HUES48 (cell line): Measurements from ENCODE around the gene TBX4.

Source experiments
- H3K27ac ChIP-seq: one replicate; pipeline ENCODE4 v1.7.0; 2013; ENCODE audit warnings: low read depth, low read length, inconsistent platforms
- H3K27me3 ChIP-seq: 2 replicates; pipeline ENCODE4 v1.6.1; 2013; ENCODE audit warnings: mild to moderate bottlenecking, low read length; ENCODE audit not compliant: control insufficient read depth, insufficient read depth
- H3K36me3 ChIP-seq: 2 replicates; pipeline ENCODE4 v1.6.1; 2013; ENCODE audit warnings: low read length; ENCODE audit not compliant: control insufficient read depth, insufficient read depth
- H3K4me1 ChIP-seq: 2 replicates; pipeline ENCODE4 v1.6.1; 2013; ENCODE audit warnings: mild to moderate bottlenecking, low read length; ENCODE audit not compliant: control insufficient read depth, insufficient read depth
- H3K4me3 ChIP-seq: 2 replicates; pipeline ENCODE4 v1.5.1; 2013; ENCODE audit warnings: mild to moderate bottlenecking, low read depth, low read length
- H3K9ac ChIP-seq: 2 replicates; pipeline ENCODE4 v1.6.1; 2013; ENCODE audit warnings: mild to moderate bottlenecking, low read depth, low read length, moderate library complexity
- H3K9me3 ChIP-seq: 2 replicates; pipeline ENCODE4 v1.6.1; 2013; ENCODE audit warnings: low read length; ENCODE audit not compliant: control insufficient read depth, insufficient read depth

TBX4 gene

DNA sequence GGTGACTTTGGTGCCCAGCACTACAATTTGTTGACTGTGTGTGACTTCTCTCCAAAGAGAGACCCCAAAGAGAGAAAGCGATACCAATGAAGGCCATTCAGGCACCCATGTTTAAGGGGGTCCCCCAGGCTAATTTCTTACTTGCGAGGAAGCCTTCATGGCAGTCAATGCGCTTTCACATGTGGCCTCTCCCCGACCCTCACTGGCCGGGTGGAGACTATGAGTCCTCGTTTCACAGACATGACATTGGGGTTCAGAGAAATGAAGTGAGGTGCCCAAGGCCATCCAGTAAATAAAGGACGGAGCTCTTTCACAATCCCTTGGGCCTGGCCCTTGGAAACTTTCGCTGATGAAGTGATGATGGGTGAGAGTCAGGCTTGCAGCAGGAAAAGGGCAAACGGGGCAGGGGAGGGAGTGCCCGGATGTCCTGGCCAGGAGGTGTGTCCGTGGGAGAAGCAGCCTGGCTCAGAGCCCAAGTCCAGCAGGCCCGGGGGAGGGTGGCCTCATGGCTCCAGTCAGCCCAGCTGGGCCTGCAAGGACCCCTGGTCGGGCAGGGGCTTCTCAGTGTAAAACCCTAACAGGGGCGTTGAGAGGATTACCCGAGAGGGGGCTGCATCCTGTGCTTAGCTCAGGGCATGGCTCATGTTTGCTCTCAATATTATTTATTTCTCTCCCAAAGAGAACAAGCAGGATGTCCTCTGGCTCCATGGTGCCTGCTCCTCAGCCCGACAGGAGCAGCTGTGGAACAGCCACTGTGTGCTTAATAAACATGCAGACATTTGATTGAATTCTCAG, 37.9 kb upstream of the TBX4 start:
- Histone ChIP-seq H3K36me3 (no peaks in the 10 kb centered on the region), H3K9me3 (no peaks in the 10 kb centered on the region), H3K4me1 (peaks cover 9% of the 10 kb centered on the region), H3K27ac (no peak overlapping the region), H3K27me3 (peaks cover 82% of the 10 kb centered on the region), H3K4me3 (no peak overlapping the region), H3K9ac (no peak overlapping the region)

DNA sequence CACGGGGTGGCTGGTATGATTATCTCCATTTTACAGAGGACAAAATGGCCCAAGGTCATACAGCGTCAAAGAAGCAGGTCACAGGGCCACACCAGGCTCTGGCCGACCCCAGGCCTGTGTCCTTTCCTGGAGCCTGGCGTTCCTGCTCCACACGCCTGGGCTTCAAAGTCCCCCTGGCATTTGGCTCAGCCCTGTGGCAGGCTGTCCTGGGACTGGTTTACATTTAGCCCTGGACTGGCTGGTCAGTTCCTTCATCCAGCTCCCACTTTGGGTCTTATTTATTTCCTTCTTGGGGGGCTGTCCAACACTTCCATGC, 37.3 kb upstream of the TBX4 start:
- Histone ChIP-seq H3K9ac (no peak overlapping the region), H3K27me3 (peaks cover 80% of the 10 kb centered on the region), H3K4me3 (no peak overlapping the region), H3K4me1 (peaks cover 9% of the 10 kb centered on the region), H3K36me3 (no peaks in the 10 kb centered on the region), H3K9me3 (no peaks in the 10 kb centered on the region), H3K27ac (no peak overlapping the region)

DNA sequence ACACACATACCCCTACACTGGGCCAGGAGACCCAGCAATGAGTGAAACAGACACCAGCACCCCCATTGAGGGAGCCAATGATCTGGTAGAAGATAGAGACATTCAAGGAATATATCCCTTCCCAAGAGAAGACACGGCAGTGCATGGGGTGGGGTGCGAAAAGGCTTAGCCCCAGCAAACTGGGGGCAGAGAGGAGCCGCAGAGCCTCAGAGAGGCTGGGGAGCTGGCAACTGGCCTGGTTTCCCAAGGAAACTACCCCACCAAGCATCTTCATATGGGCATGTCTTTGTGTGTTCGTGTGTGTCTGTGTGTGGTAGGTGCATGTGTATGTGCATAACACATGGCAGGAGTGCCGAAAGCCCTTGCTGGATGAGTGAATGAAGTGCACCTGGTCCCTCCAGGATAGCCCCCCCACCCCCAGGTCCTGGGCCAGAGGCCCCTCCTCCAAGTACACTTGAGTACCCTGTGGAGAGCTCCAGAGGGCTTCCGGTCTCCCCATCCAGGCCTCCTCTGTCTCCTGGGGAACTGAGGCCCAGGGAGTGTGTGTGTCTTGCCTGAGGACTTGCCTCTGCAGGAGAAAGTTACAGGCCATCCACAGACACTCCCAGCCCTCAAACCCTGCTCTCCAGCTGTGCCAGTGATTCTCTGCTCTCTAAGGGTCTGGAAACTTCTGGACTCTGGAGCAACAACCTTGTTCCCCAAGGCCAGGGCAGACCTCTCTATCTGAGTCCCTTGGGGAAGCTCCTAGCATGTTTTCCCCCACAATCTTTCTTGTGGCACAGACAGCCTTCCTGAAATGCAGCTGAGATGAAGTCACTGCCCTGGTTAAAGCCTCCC, 36.6 kb upstream of the TBX4 start:
- no peak overlapping the region for H3K4me3 ChIP-seq
- no peaks in the 10 kb centered on the region for H3K9me3 ChIP-seq
- H3K27ac ChIP-seq = no peak overlapping the region
- no peaks in the 10 kb centered on the region for H3K36me3 ChIP-seq
- H3K4me1 ChIP-seq = peaks cover 6% of the 10 kb centered on the region
- peaks cover 76% of the 10 kb centered on the region for H3K27me3 ChIP-seq
- H3K9ac ChIP-seq = no peak overlapping the region

DNA sequence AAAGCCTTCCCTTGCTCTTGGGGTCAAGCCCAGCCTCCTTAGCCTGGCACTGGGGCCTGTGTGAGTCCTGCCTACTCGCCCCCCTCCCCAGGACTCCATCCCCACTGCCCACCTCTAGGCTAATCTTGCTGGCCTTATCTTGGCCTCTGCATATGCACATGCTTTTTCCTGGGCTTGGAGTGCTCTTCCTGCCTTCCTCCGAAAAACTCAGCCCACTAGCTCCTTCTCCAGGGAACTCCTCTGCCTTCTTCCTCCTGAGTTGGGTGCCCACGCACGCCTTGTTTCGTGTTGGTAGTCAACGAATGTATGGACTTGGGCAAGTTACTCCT, 36.0 kb upstream of the TBX4 start:
- Histone ChIP-seq H3K9me3 (no peaks in the 10 kb centered on the region), H3K36me3 (no peaks in the 10 kb centered on the region), H3K4me3 (no peak overlapping the region), H3K9ac (no peak overlapping the region), H3K27ac (no peak overlapping the region), H3K4me1 (peaks cover 5% of the 10 kb centered on the region), H3K27me3 (peaks cover 76% of the 10 kb centered on the region)

DNA sequence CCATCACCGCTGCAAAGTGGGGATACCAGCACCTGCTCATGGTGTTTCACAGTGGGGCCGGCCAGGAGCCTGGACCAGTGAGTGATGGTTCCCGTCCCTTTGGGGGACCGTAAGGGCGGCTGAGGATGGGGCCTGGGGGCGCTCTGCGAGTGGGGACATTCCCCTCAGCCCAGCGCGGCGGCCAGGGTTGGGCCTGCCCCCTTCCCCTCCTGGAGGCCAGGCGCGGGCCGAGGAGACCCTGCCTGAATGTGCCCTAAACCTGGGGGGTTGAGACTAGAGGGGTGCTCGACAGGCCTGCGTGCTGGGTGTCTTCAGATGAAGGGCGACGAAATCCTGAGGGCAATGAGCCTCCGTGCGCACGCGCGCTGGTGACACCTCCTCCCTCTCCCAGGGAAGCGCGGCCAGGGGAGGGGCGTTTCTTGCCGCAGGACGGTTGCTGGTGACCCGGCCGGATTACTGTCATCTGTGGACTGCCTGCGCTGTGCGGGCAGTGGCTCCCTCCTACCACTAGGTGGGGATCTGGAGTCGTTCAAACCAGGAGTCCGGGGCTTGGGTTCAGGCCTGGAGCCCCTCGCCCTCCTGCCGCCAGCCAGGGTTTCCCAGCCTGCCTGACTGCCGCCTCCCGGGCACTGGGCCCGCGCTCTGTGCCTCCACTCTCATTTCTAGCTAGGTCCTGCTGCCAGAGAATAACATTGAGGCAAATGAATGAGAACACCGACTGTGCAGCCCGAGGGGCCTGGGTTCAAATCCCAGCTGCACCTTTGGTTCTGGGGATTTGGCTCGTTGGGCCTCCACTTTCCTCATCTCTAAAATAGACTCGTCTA, 35.5 kb upstream of the TBX4 start:
- H3K27me3 ChIP-seq = peaks cover 73% of the 10 kb centered on the region
- H3K27ac ChIP-seq = no peak overlapping the region
- no peaks in the 10 kb centered on the region for H3K36me3 ChIP-seq
- peak overlapping the region; percentile 48 for H3K4me3 ChIP-seq
- no peak overlapping the region for H3K9ac ChIP-seq
- H3K9me3 ChIP-seq = no peaks in the 10 kb centered on the region
- H3K4me1 ChIP-seq = peaks cover 5% of the 10 kb centered on the region

DNA sequence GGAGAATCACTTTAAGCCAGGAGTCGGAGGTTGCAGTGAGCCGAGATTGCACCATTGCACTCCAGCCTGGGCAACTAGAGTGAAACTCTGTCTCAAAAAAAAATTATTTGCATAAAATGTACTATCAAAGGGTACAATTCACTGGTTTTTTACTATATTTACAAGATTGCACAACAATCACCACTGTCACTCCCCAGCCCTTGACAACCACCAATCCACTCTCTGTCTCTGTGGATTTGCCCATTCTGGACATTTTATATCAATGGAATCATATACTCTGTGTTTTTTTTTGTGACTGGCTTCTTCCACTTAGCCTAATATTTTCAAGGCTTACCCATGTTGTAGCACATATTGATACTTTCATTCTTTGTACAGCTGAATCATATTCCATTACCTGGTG, 33.8 kb upstream of the TBX4 start:
- H3K4me1 ChIP-seq = 0 out of 2 replicates have a peak, but pooled peaks cover 1% of the 10 kb centered on the region
- H3K9me3 ChIP-seq = no peaks in the 10 kb centered on the region
- H3K4me3 ChIP-seq = no peak overlapping the region
- H3K27me3 ChIP-seq = peaks cover 56% of the 10 kb centered on the region
- H3K9ac ChIP-seq = no peak overlapping the region
- H3K36me3 ChIP-seq = no peaks in the 10 kb centered on the region
- no peak overlapping the region for H3K27ac ChIP-seq

DNA sequence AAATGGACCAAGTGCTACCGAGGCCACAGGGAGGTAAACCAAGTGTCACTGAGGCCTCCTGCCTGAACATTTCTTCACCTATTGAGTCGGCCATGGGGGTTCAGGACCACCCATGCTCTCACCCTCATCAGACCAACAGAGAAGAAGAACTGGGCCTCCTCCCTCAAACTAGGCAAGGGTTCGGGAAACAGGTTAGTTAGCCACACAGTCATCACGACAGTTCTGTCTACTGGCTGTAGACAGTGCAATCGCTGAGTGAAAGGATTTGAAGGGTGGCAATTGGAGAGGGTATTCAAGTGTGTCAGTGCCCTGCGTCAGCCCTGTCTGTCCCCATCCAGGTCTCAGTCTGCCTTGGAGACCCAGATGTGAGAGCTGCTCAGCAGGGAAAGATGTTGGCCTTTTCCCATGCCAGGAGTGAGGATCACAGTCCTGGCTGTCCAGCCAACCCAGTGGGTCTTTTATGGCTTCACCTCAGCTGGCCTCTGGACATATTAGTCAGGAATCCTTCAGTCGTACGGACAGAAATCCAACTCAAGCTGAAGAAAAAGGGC, 32.7 kb upstream of the TBX4 start:
- Histone ChIP-seq H3K4me1 (no peaks in the 10 kb centered on the region), H3K27me3 (peaks cover 44% of the 10 kb centered on the region), H3K9me3 (no peaks in the 10 kb centered on the region), H3K36me3 (no peaks in the 10 kb centered on the region), H3K9ac (no peak overlapping the region), H3K4me3 (no peak overlapping the region), H3K27ac (no peak overlapping the region)

DNA sequence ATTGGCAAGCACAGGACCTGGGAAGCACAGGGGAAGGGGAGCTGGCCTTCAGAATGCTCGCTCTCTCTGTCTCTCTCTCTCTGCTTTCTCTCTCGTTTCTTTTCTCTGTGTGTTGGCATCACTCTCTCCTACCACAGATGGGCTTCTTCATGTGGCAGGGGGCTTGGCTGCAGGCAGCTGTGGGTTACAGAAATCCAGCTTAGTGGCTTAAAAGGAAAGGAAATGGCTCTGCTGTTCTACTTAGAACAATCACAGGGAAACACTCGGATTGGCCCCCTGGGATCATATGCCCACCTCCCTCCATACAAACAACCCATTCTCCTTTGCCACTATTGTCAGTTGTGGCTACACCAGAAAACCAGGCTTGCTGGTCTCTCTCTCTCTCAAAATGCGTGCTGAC, 32.2 kb upstream of the TBX4 start:
- no peaks in the 10 kb centered on the region for H3K4me1 ChIP-seq
- H3K4me3 ChIP-seq = no peak overlapping the region
- no peaks in the 10 kb centered on the region for H3K36me3 ChIP-seq
- no peak overlapping the region for H3K9ac ChIP-seq
- H3K27me3 ChIP-seq = peaks cover 40% of the 10 kb centered on the region
- H3K9me3 ChIP-seq = no peaks in the 10 kb centered on the region
- H3K27ac ChIP-seq = no peak overlapping the region

DNA sequence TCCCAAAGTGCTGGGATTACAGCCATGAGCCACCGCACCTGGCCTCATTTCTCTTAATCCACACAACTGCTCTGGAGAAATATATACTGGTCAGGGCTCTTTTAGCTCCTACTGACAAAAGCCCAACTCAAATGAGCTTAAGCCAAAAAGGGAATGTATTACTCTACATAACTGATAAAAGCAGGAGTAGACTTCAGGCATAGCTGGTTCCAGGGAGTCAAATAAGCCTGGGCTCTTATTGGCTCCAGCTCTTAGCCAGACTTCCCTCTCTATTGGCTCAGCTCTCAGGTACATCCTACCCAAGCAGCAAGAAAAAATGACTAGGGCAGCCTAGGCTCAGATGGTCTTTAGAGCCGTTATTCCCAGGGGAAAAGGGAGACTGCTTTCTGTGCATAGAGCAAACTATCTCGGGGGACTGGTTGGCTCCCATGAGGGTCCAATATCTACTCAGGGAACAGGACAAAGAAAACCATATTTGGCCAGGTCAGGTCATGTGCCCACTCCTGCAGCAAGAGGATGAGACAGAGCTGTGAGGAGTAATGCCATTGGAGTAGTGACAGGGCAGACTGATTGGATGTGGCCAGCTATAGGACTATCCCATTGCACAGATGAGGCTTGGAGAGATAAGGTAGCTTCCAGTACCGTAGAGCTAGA, 31.4 kb upstream of the TBX4 start:
- no peak overlapping the region for H3K4me3 ChIP-seq
- peaks cover 31% of the 10 kb centered on the region for H3K27me3 ChIP-seq
- H3K9ac ChIP-seq = no peak overlapping the region
- H3K4me1 ChIP-seq = peaks cover 5% of the 10 kb centered on the region; the same call in 1 of the 2 replicates
- H3K36me3 ChIP-seq = no peaks in the 10 kb centered on the region
- no peaks in the 10 kb centered on the region for H3K9me3 ChIP-seq
- no peak overlapping the region for H3K27ac ChIP-seq

DNA sequence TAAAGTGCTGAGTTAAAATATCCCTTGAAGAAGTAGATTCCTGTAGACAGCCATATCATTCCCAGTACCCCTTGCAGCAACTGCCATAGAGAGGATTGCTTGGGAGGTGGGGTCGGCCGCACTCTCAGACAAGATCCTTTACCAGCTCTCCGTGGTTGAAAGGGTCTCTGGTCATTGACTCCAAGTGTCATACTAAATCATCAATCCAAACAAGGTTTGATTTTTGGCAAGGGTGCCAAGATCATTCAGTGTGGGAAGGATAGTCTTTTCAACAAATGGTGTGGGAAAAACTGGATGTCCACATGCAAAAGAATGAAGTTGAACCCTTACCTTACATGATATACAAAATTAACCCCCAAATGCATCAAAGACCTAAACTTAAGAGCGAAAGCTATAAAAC, 30.8 kb upstream of the TBX4 start:
- Histone ChIP-seq H3K9me3 (no peaks in the 10 kb centered on the region), H3K4me3 (no peak overlapping the region), H3K27ac (no peak overlapping the region), H3K4me1 (peaks cover 6% of the 10 kb centered on the region; the same call in 1 of the 2 replicates), H3K36me3 (no peaks in the 10 kb centered on the region), H3K9ac (no peak overlapping the region), H3K27me3 (peaks cover 26% of the 10 kb centered on the region)
